Activated naive CD8-positive, alpha-beta T cell treated with anti-CD3 and anti-CD28 coated beads, Interleukin-2, amount 50 U/mL, for 16 hours (primary cell): ENCODE results near the gene EGFR.

Source experiments
- DNase-seq: peaks from one replicate; pipeline ENCODE4 v3.0.0-alpha.2; 2020; ENCODE audit warnings: low read depth, low spot score

EGFR gene

GRCh38 chr7:55210716-55211115 is 191.9 kb downstream of the EGFR start:
- no peak for DNase-seq

GRCh38 chr7:55211726-55212125 is 192.9 kb downstream of the EGFR start:
- DNase-seq = no peak

DNA sequence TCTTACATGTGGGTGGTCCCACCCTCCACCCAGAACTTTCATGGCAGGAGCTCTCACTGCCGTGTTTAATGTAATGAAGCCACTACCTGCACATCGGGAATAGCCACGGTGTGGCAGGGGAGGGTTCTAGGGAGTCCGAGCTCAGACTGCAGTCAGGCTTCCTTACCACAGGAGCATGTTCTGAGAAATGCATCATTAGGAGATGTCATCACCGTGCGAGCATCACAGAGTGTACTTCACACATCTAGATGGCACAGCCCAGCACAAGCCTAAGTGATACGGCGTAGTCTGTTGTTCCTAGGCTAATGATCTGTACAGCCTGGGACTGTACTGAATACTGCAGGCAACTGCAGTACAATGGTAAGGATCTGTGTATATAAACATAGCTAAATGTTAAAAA is 193.4 kb downstream of the EGFR start:
- DNase-seq = no peak

DNA sequence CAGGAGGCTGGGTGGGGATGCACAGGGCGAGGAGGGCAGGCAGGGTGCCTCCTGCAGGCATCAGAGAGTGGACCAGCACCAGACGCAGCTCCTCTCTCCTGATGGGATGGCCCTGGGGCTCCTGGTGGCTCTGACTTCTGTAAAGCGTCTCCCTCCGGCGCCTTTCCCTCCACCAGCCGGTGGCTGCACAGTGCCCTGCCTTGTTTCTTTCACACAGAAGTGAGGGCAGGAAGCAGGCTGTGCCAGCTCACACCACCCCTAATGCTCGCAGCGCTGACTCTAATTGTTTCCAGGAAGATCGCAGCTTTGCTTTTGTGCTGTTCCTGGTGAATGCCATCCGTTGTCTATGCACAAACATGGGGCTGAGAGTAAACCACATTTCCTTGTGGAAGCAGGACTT is 194.0 kb downstream of the EGFR start:
- DNase-seq = no peak

DNA sequence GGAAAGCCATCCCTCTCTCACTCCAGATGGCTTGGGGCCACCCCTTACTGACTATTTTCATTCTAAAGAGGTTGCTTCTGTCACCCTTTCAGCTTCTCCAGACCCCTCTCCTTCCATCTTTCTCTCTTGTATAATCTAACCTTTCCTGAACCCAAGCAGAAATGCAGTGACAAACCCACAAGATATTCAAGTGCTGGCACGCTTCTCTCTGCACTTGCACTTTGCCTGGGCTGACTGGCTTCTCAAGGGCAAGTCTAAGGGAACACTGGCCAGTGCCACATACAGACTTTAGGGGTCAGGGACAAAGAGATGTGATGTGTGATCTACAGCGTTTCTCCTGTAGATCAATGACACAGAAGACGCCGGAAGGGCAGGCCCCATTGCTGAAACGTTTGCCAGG is 195.9 kb downstream of the EGFR start:
- DNase-seq = no peak

GRCh38 chr7:55223023-55223422 is 204.2 kb downstream of the EGFR start:
- no peak for DNase-seq

DNA sequence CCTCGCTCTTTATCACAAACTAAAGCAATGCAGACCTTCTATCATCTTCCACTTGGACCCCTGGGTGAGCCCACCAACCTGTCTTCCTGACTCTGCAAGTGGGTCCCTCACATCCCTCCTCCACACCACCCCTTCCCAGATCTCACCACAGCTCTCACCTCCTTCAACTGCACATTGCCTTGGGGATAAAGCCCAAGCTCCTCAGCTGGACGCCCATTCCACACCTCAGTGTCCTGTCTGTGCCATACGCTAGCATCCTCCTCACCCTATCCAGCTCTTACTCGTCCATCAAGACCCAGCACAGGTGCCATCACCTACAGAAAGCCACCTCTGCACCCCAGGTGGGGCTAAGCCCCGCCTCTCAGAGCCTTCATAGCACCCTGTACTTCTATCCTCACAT is 205.3 kb downstream of the EGFR start:
- DNase-seq = no peak

GRCh38 chr7:55224810-55225209 is 206.0 kb downstream of the EGFR start:
- no peak for DNase-seq

GRCh38 chr7:55230014-55230413 is 211.2 kb downstream of the EGFR start:
- DNase-seq = no peak

GRCh38 chr7:55231736-55232280 is 213.0 kb downstream of the EGFR start:
- DNase-seq = no peak

DNA sequence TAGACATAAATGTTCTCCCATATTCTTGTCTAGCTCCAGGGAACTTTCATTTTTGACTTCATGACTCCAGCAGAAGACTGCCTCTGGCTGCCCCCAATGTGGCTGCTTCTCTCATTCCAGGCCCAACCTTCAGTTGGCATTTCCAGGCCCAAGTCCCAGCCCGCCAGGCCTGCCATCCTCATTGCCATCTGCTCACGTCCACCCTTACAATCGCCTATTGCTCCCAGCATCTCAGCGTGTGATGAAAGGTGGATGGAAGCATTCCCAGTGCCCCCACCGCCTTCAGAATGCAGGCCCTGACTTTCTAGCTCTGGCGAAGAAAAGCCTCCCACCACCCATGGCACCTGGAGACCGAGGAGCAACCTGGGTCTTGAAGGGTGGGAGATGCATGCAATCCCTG is 214.2 kb downstream of the EGFR start:
- no peak for DNase-seq

DNA sequence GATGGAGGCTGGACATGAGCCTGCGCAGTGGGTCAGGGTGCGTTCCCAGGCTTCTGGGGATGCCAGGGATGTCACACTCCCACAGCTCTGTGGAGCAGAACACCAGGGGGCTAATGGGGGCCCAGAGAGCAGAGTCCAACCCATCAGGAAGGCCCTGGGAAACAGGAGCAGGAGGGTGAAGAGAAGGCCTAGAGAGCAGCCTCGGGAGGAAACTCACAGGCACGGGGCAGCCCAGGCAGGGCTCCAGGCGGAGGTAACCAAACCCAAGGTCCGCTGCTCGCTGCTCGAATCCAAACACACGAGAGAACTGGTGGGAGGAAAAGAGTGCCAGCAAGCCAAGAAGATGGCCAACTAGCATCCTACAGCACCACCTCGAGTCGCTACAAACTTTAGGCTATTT is 215.6 kb downstream of the EGFR start:
- DNase-seq = no peak

DNA sequence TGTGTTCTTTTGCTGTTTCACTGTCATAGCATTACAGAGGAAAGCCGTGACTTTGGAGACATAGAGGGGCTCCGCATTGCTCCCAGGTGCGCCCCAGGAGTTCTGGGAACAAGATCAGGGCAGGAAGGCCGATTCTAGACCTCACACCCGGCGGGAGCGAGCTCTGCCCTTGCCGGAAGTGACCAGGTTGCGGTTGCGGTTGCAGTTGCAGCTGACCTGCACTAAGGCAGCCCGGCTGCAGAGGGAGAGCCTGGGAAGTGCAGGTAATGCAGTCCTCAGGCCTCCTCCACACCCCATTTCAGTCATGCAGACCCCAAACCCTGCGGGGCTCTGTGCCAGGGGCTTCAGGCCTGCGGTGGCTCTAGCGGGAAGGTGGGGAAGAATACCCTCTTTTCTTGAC is 216.3 kb downstream of the EGFR start:
- DNase-seq = no peak

DNA sequence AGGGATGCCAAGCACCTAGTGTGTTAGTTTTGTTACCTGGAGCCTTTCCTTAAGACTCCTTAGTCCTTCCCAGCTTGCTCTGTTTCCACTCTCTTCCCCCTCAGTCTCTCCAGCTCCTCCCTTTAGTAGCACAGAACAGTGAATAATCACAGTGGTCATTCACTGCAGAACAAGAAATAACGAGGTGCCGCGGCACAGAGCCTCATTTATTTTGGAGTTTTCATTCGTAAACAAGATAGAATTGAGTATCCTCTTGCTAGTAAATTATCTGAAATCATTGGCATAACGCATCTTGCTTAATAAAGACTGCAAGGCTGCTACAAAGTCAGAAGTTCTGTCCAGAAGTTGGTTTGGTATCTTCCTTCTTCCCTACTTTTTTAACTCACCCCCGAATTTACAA is 217.0 kb downstream of the EGFR start:
- DNase-seq = no peak

- DNase-seq = no peak
Measured at GRCh38 chr7:55236476-55236875, 217.7 kb downstream of the EGFR start.

DNA sequence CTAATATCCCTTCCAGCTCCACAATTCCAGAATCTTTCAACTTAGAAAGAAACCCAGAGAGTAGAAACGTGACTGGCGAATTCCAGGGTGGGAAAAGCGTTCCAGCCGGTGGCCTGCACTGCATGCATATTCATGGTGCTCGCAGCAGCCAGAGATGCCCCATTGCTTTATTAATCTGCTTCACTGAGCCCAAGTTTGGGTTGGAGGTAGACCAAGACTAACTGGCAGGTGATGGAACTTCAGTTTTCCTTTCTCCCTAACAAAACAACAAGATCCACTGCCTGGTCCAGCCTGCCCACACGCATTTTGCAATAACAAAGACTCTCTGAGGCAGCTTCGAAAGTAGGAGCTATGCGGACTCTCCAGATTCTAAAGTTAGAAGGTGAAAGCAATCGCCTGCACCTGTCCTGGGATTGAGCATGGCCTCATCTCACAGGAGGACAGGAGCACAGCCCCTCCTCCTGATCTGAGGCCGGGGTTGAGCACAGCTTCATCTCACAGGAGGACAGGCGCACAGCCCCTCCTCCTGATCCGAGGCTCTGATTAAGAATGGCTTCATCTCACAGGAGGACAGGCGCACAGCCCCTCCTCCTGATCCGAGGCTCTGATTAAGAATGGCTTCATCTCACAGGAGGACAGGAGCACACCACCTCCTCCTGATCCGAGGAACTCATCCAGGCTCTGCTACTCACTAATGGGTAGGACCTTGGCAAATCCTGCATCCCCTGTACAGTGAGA is 218.5 kb downstream of the EGFR start:
- no peak for DNase-seq

DNA sequence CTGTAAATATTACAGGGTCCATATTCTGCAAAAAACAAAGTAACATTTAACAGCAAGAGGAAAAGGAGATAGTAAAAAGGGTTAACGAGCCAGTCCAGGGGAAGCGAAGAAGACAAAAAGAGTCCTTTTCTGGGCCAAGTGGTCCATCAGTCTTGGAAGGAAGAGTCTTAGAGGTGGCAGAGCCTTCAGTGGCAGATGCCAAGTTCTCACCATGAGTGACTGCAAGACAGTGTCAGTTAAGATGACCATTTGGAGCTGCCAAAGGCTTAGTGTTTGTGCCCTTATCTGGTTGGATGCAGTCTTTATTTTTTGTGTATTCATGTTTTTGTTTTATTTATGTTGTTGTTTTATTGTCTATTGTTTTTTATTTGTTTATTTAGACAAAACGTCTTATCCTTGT is 220.6 kb downstream of the EGFR start:
- no peak for DNase-seq

DNA sequence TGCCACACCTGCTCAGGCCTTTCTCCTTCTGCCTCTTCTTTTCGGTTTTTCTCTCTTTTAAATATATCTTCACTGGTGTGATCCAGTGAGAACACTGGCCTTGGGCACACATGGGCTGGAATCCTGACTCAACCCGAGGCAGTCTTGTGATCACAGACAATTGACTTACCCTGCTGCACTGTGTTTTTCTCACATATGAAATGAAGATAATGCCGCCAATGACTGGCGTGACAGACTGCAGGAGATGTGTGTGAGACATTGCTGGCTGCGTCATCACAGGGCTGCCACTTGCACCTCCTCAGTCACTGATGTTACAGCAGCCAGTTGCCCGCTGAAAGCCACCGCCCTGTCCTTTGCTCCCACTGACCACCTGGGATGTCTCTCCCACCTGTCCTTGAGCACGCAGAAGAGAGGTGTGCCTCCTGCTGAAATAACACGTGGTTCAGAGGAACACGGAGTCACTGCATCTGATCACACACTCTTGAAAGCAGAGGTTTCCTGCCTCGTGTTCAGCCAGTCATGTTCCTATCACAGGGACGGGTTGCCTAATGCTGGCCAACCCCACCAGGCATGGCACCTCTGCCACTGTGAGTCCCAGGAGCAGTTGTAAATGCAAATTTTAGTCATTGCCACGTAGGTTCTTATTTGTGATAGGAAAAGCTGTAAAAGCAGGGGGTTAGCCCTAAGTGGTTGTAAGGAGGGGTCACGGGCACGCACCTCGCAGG is 221.8 kb downstream of the EGFR start:
- DNase-seq = no peak

DNA sequence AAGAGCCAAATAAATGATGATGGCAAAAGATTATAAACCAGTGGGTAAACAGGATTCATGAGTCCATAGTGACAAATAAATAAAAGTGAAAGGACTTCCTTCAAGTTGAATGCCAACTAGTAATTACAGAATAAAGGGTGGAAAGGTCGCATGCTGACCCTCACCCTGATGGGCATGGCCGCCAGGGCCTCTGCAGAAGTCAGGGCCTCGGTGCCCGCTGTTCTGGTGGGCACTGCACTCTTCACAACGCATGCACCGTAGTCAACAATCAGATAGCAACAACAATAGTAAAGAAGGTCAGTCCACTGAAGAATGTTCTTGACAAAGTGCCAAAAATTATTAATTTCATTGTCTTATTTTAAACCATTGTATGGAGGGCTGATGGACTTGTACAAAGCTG is 223.1 kb downstream of the EGFR start:
- DNase-seq = no peak

GRCh38 chr7:55242613-55243012 is 223.8 kb downstream of the EGFR start:
- no peak for DNase-seq

GRCh38 chr7:55244006-55244745 is 225.4 kb downstream of the EGFR start:
- no peak for DNase-seq

DNA sequence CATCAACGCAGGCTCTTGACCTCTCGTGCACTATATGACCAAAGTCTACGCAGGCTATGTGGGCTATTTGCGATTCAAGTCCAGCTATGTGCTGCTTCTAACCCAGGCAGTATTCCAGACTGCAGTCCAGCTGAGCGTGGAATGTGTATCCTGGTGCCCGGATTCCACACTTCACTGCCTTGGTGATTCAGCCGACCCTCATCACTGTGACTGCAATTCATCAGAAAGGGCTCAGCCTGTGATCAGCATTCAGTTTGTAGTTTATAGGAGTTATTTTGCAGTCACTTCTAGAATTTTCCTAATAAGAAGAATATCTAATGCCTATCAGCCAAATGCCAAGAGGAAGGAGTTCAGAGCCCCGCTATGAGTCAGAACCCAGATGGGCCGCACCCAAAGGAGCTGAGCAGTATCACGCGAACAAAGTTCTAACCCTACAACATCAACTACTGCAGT is 226.5 kb downstream of the EGFR start:
- no peak for DNase-seq
